K562 (cell line): ENCODE data around the gene PRPS2. TPM values are rescaled to one million over a fixed set of nuclear protein-coding genes. Genes with fewer than 3 reads are reported as not detected.

Experiments
- ATAC-seq: fragments of 200-7000 bp; cut with Tn5 transposase; 3 replicates; pipeline ENCODE4 v1.9.1; 2020; ENCODE audit warnings: moderate library complexity
- BruUV-seq: library from RNA; stranded (reverse); fragments of 400-500 nt; replicated peaks from 2 replicates; lab custom pipeline; 2021; lab: Mats Ljungman, UMichigan
- CTCF ChIA-PET: fragments of 300-600 bp; formaldehyde crosslinking; extraction: SDS; loops from one replicate; lab custom pipeline; 2021; ENCODE audit warnings: low intra/inter-chr PET ratio; lab: Yijun Ruan, JAX
- POLR2A ChIA-PET: fragments of 300-600, 350-650 bp; sonication (Branson Sonifier 250); formaldehyde crosslinking; extraction: SDS; loops from one replicate; lab custom pipeline; 2021; ENCODE audit warnings: antibody characterized with exemption, inconsistent platforms; lab: Yijun Ruan, JAX
- DNase-seq, 4 experiments: peaks; one replicate each; pipeline versions ENCODE4 v3.0.0 to v3.0.0-alpha.2; 2011 to 2018; ENCODE audit warnings: low spot score in 3 of 4, mixed read lengths in 3 of 4; ENCODE audit errors: extremely low read depth in 1 of 4
- FAIRE-seq: peaks from 2 replicates; lab custom pipeline; 2011; peaks lifted over from hg19 to GRCh38; lab: Jason Lieb, UNC
- H2AFZ ChIP-seq: 2 replicates; pipeline ENCODE4 v1.6.0; 2011; ENCODE audit warnings: low read depth, low read length, control low read depth, inconsistent platforms
- H3K27ac ChIP-seq: fragments of 200-600 bp; 3 replicates; pipeline ENCODE4 v1.8.0; 2011; ENCODE audit warnings: low read depth, mild to moderate bottlenecking, control low read depth, inconsistent platforms, low read length, moderate library complexity, mixed read lengths; ENCODE audit errors: extremely low read depth
- H3K27me3 ChIP-seq, 2 experiments: fragments of 300-600 bp in 1 of 2; 2 replicates in 1 of 2; 3 replicates in 1 of 2; pipeline versions ENCODE4 v1.6.0 to v1.8.0; 2011; ENCODE audit warnings: inconsistent platforms in 2 of 2, low read length in 2 of 2, mild to moderate bottlenecking in 1 of 2, mixed read lengths in 1 of 2, moderate library complexity in 1 of 2; ENCODE audit not compliant: control insufficient read depth in 2 of 2, insufficient read depth in 2 of 2
- H3K36me3 ChIP-seq: fragments of 300-600 bp; 3 replicates; pipeline ENCODE4 v1.8.0; 2011; ENCODE audit warnings: mild to moderate bottlenecking, low read length, inconsistent platforms; ENCODE audit not compliant: control insufficient read depth, insufficient read depth
- H3K4me1 ChIP-seq, 2 experiments: fragments of 200-600 bp in 1 of 2; replicated peaks in 1 of 2; 2 replicates in 1 of 2; 3 replicates in 1 of 2; pipeline versions ENCODE4 v1.5.1 to v1.8.0; 2011; ENCODE audit warnings: inconsistent platforms in 2 of 2, low read length in 2 of 2, mild to moderate bottlenecking in 1 of 2, mixed read lengths in 1 of 2, moderate library complexity in 1 of 2; ENCODE audit not compliant: control insufficient read depth in 2 of 2, insufficient read depth in 2 of 2
- H3K4me2 ChIP-seq: 2 replicates; pipeline ENCODE4 v1.6.1; 2011; ENCODE audit warnings: low read length, control low read depth, inconsistent platforms, mixed read lengths; ENCODE audit not compliant: insufficient read depth
- H3K4me3 ChIP-seq: fragments of 200-600 bp; sonication (generic), shearing (Covaris generic); 2 replicates; pipeline ENCODE4 v1.5.1; 2016; ENCODE audit warnings: control low read depth, inconsistent platforms
- H3K79me2 ChIP-seq: fragments of 200-600 bp; 3 replicates; pipeline ENCODE4 v1.8.0; 2011; ENCODE audit warnings: low read length, inconsistent platforms; ENCODE audit not compliant: control insufficient read depth, insufficient read depth
- H3K9ac ChIP-seq, 2 experiments: 2 replicates each; pipeline versions ENCODE4 v1.6.0 to v1.6.1; 2011; ENCODE audit warnings: low read depth in 2 of 2, low read length in 2 of 2, control low read depth in 1 of 2, inconsistent platforms in 1 of 2, mild to moderate bottlenecking in 1 of 2, mixed read lengths in 1 of 2; ENCODE audit not compliant: insufficient read depth in 1 of 2
- H3K9me1 ChIP-seq: one replicate; pipeline ENCODE4 v1.6.0; 2011; ENCODE audit warnings: inconsistent platforms, mild to moderate bottlenecking, low read length, moderate library complexity; ENCODE audit not compliant: control insufficient read depth, insufficient read depth
- H3K9me3 ChIP-seq: replicated peaks from 2 replicates; pipeline ENCODE4 v1.5.1; 2011; ENCODE audit warnings: low read depth, low read length, inconsistent platforms; ENCODE audit not compliant: control insufficient read depth, insufficient read depth
- H4K20me1 ChIP-seq: replicated peaks from 2 replicates; pipeline ENCODE4 v1.6.1; 2011; ENCODE audit warnings: low read length, inconsistent platforms, mixed read lengths; ENCODE audit not compliant: control insufficient read depth, insufficient read depth
- CBFB ChIP-seq: sonication (generic); formaldehyde crosslinking; IDR thresholded peaks from 2 replicates; pipeline ENCODE4 v1.4.0; 2020; ENCODE audit warnings: mild to moderate bottlenecking, missing genetic modification reagents
- FOXM1 ChIP-seq, 2 experiments: fragments of 450-650 bp in 1 of 2; sonication (generic) in 1 of 2; formaldehyde crosslinking in 1 of 2; IDR thresholded peaks; 2 replicates each; pipeline versions ENCODE4 v1.6.1 to v1.9.0; 2017 to 2022; ENCODE audit warnings: low read depth in 2 of 2, mild to moderate bottlenecking in 2 of 2, missing genetic modification reagents in 1 of 2, moderate library complexity in 1 of 2
- GTF2A2 ChIP-seq: IDR thresholded peaks from 2 replicates; pipeline ENCODE4 v1.6.1; 2016; ENCODE audit warnings: mild to moderate bottlenecking, missing genetic modification characterization, missing compliant biosample characterization
- JUND ChIP-seq, 2 experiments: IDR thresholded peaks; 2 replicates in 1 of 2; 3 replicates in 1 of 2; pipeline ENCODE4 v1.6.1; 2011; ENCODE audit warnings: borderline replicate concordance in 2 of 2, low read depth in 2 of 2, low read length in 2 of 2, improper control_type of control experiment in 1 of 2, missing biosample characterization in 1 of 2, missing genetic modification characterization in 1 of 2, missing genetic modification reagents in 1 of 2
- MIER1 ChIP-seq: fragments of 450-650 bp; IDR thresholded peaks from 2 replicates; pipeline ENCODE4 v1.6.1; 2016; ENCODE audit warnings: antibody characterized with exemption, mild to moderate bottlenecking, low read depth
- MTA3 ChIP-seq: fragments of 450-650 bp; formaldehyde crosslinking; IDR thresholded peaks from 2 replicates; pipeline ENCODE4 v1.6.1; 2017; ENCODE audit warnings: mild to moderate bottlenecking, borderline replicate concordance
- POLR3G ChIP-seq: IDR thresholded peaks from 2 replicates; pipeline ENCODE4 v1.6.1; 2011; ENCODE audit not compliant: insufficient read length, insufficient replicate concordance; ENCODE audit errors: extremely low read depth
- PRPF4 ChIP-seq: fragments of 200-400 bp; formaldehyde crosslinking; IDR thresholded peaks from one replicate; pipeline ENCODE4 v1.6.1; 2017; ENCODE audit warnings: low read length, low read depth, mild to moderate bottlenecking; ENCODE audit not compliant: insufficient read depth, poor library complexity, severe bottlenecking
- SAP30 ChIP-seq: fragments of 200-600 bp; sonication (generic); IDR thresholded peaks from 2 replicates; pipeline ENCODE4 v1.6.1; 2012; ENCODE audit warnings: borderline replicate concordance, low read depth, mild to moderate bottlenecking, moderate library complexity, low read length, control low read depth, inconsistent platforms; ENCODE audit not compliant: insufficient read depth, poor library complexity, severe bottlenecking
- SMC3 ChIP-seq: conservative IDR thresholded peaks from 2 replicates; pipeline ENCODE4 v1.6.1; 2011; ENCODE audit warnings: low read depth, low read length, improper control_type of control experiment; ENCODE audit not compliant: insufficient read depth
- ZNF436 ChIP-seq: fragments of 250-450, 450-650 bp; sonication (Bioruptor Pico); formaldehyde crosslinking; IDR thresholded peaks from 2 replicates; pipeline ENCODE4 v1.7.0; 2020; ENCODE audit warnings: mild to moderate bottlenecking
- WGBS: fragments of 100-300 bp; shearing (Covaris generic); methylation state at CpG from one replicate; pipeline ENCODE4 v1.1.6; 2016; ENCODE audit warnings: low coverage, mixed read lengths; ENCODE audit not compliant: insufficient coverage; ENCODE audit errors: missing lambda C conversion rate; 5-methylcytosine and 5-hydroxymethylcytosine counted together
- in situ Hi-C: fragments of 300-500 bp; cut with MboI; formaldehyde crosslinking; loops from 4 replicates; pipeline ENCODE4 v1.15.0; 2018; ENCODE audit warnings: inconsistent platforms, mixed read lengths
- intact Hi-C: fragments of 100-400 bp; cut with micrococcal nuclease; formaldehyde crosslinking; loops from 2 replicates; pipeline ENCODE4 v1.14.2; 2022
- polyA plus RNA-seq, 8 experiments: library from polyadenylated mRNA; depleted of rRNA in 4 of 8; stranded (reverse) in 5 of 8; unstranded in 3 of 8; fragments of >200 nt; fragmentation: Nextera tagmentation in 2 of 8; fragmentation: Illumina TruSeq in 1 of 8; extraction: Ambion mirVana in 2 of 8; extraction: Trizol in 1 of 8; gene quantifications; 2 replicates each; pipeline versions ENCODE4 v1.2.1 to v1.2.3, GENCODE V29; 2011 to 2014; ENCODE audit warnings: inconsistent platforms in 1 of 8, missing spikeins in 1 of 8
- total RNA-seq, 7 experiments: library from RNA; depleted of rRNA in 6 of 7; stranded (reverse); fragments of >200 nt in 6 of 7; fragmentation: Illumina TruSeq in 2 of 7; extraction: Trizol in 2 of 7; gene quantifications; 2 replicates each; pipeline versions ENCODE4 v1.2.1 to v1.2.3, GENCODE V29; 2011 to 2021; ENCODE audit warnings: low replicate concordance in 1 of 7
- TF ChIP-seq, protein P1 (sequence below): sonication (generic); formaldehyde crosslinking; IDR thresholded peaks from 2 replicates; pipeline ENCODE4 v1.8.0; 2022; ENCODE audit warnings: missing genetic modification reagents, mild to moderate bottlenecking, borderline replicate concordance
- TF ChIP-seq, protein P2 (sequence below): fragments of 450-650 bp; IDR thresholded peaks from 2 replicates; pipeline ENCODE4 v1.7.1; 2018; ENCODE audit warnings: mild to moderate bottlenecking, low read depth; ENCODE audit not compliant: partially characterized antibody
- TF ChIP-seq, protein P3 (sequence below), 2 experiments: fragments of 450-650 bp; conservative IDR thresholded peaks; 2 replicates each; pipeline ENCODE4 v1.6.1; 2017; ENCODE audit warnings: mild to moderate bottlenecking in 2 of 2, moderate library complexity in 2 of 2

Gene PRPS2
- total and polyA plus RNA-seq, 9 of the 15 experiments (the other 6 are each of a cell fraction or from before 2014, with no cell fraction given), result 50.3 to 85.0 (median 62.1) TPM

DNA sequence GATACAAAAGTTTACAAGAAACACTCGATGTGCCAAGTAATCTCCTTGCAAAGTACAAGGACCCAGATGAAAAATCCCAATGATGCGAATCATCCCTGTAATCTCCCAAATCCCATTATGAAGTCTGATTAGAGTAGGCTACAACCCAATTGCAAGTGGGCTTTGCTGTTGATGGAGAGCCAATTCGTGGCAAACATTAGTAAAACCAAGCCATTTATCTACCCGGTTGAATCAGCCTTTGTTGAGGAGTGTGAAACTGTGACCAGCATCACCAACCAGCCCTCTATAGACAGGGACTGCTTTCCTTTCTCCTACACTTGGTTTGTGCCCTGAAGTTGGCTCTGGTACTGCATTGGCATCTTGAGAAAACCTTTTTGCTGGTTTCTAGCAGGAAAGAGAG is 1.2 kb upstream of the PRPS2 start:
- ChIA-PET CTCF (no interaction called here), POLR2A (no interaction called here)
- H3K79me2 ChIP-seq, result peaks cover 38% of the 10 kb centered on the region
- H3K9me1 ChIP-seq, result no peaks in the 10 kb centered on the region
- H2AFZ ChIP-seq, result no peak overlapping the region
- H3K4me1 ChIP-seq, result peaks cover 2 to 13% of the 10 kb centered on the region in 2 experiments; a peak in 4 of 5 replicates
- peaks cover 9% of the 10 kb centered on the region; the same call in 1 of the 2 replicates for H3K9me3 ChIP-seq
- intact Hi-C loops, result loop anchor here (5.0 kb wide), 1 partner anchor 857 kb away; no protein-coding TSS in a partner anchor
- peaks cover 0 to 2% of the 10 kb centered on the region in 2 experiments; a peak in 2 of 5 replicates for H3K27me3 ChIP-seq
- in situ Hi-C loops, result no loop called here
- FAIRE-seq (no peak), ATAC-seq (no peak), DNase-seq (no peak)
- H4K20me1 ChIP-seq, result no peaks in the 10 kb centered on the region; the same call in 1 of the 2 replicates
- no TSS peak for BruUV-seq
- no peak overlapping the region for H3K27ac ChIP-seq
- WGBS, result 59% methylated on average over 4 of the region's 4 CpGs
- H3K4me3 ChIP-seq, result no peak overlapping the region
- no peak overlapping the region for H3K4me2 ChIP-seq
- peaks cover 23% of the 10 kb centered on the region; the same call in 2 of the 3 replicates for H3K36me3 ChIP-seq
- no peak overlapping the region for H3K9ac ChIP-seq
- TF ChIP-seq PRPF4 (no peak), GTF2A2 (no peak), CBFB (CRISPR knock-in tag) (no peak), POLR3G (no peak), FOXM1 (IDR thresholded peaks at IDR 0.05; ENCODE audit: low read depth) (no peak), FOXM1 (CRISPR knock-in tag; IDR thresholded peaks at IDR 0.05; ENCODE audit: low read depth) (no peak), MIER1 (no peak), SMC3 (no peak), MTA3 (no peak), JUND (IDR thresholded peaks at IDR 0.05; ENCODE audit: borderline replicate concordance, low read depth, low read length) (no peak), JUND (tag; IDR thresholded peaks at IDR 0.05; ENCODE audit: borderline replicate concordance, low read depth, low read length) (no peak), SAP30 (no peak), ZNF436 (no peak)
- TF ChIP-seq, protein P1, sequence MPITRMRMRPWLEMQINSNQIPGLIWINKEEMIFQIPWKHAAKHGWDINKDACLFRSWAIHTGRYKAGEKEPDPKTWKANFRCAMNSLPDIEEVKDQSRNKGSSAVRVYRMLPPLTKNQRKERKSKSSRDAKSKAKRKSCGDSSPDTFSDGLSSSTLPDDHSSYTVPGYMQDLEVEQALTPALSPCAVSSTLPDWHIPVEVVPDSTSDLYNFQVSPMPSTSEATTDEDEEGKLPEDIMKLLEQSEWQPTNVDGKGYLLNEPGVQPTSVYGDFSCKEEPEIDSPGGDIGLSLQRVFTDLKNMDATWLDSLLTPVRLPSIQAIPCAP (CRISPR knock-in tag), result no peak
- TF ChIP-seq, protein P2, sequence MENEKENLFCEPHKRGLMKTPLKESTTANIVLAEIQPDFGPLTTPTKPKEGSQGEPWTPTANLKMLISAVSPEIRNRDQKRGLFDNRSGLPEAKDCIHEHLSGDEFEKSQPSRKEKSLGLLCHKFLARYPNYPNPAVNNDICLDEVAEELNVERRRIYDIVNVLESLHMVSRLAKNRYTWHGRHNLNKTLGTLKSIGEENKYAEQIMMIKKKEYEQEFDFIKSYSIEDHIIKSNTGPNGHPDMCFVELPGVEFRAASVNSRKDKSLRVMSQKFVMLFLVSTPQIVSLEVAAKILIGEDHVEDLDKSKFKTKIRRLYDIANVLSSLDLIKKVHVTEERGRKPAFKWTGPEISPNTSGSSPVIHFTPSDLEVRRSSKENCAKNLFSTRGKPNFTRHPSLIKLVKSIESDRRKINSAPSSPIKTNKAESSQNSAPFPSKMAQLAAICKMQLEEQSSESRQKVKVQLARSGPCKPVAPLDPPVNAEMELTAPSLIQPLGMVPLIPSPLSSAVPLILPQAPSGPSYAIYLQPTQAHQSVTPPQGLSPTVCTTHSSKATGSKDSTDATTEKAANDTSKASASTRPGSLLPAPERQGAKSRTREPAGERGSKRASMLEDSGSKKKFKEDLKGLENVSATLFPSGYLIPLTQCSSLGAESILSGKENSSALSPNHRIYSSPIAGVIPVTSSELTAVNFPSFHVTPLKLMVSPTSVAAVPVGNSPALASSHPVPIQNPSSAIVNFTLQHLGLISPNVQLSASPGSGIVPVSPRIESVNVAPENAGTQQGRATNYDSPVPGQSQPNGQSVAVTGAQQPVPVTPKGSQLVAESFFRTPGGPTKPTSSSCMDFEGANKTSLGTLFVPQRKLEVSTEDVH, result no peak
- TF ChIP-seq, protein P3, sequence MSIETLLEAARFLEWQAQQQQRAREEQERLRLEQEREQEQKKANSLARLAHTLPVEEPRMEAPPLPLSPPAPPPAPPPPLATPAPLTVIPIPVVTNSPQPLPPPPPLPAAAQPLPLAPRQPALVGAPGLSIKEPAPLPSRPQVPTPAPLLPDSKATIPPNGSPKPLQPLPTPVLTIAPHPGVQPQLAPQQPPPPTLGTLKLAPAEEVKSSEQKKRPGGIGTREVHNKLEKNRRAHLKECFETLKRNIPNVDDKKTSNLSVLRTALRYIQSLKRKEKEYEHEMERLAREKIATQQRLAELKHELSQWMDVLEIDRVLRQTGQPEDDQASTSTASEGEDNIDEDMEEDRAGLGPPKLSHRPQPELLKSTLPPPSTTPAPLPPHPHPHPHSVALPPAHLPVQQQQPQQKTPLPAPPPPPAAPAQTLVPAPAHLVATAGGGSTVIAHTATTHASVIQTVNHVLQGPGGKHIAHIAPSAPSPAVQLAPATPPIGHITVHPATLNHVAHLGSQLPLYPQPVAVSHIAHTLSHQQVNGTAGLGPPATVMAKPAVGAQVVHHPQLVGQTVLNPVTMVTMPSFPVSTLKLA (conservative IDR thresholded peaks at IDR 0.05), result no peak
